Uterus (tissue), 4 donors: Measurements from ENCODE around the gene SETD6. TPM values are rescaled to one million over a fixed set of nuclear protein-coding genes. Genes with fewer than 3 reads are reported as not detected.
A peak's percentile ranks its signal among the peaks of the same experiment; 100 is the strongest.

Source experiments
- DNase-seq, 2 donors: peaks; one replicate each; pipeline ENCODE4 v3.0.0-alpha.2; 2019 to 2020
- H3K27ac ChIP-seq, 2 donors: fragments of 200-600 bp; sonication (generic); 1 replicate in 1 of 2; 2 replicates in 1 of 2; pipeline ENCODE4 v1.5.1; 2016 to 2018
- H3K27me3 ChIP-seq, 2 donors: fragments of 200-600 bp; sonication (generic); one replicate each; pipeline ENCODE4 v1.5.1; 2018 to 2019; ENCODE audit warnings: control low read depth in 1 of 2
- H3K36me3 ChIP-seq, 2 donors: fragments of 200-600 bp; sonication (generic); one replicate each; pipeline ENCODE4 v1.5.1; 2019; ENCODE audit warnings: control low read depth in 1 of 2
- H3K4me1 ChIP-seq, 2 donors: fragments of 200-600 bp; sonication (generic); one replicate each; pipeline ENCODE4 v1.5.1; 2018 to 2019; ENCODE audit warnings: control low read depth in 1 of 2
- H3K4me3 ChIP-seq, 2 donors: fragments of 200-600 bp; sonication (generic); 1 replicate in 1 of 2; 2 replicates in 1 of 2; pipeline ENCODE4 v1.5.1; 2018 to 2019; ENCODE audit warnings: mild to moderate bottlenecking in 1 of 2
- H3K9me3 ChIP-seq, 2 donors: fragments of 200-600 bp; sonication (generic); one replicate each; pipeline ENCODE4 v1.5.1; 2019; ENCODE audit warnings: control low read depth in 1 of 2
- POLR2A ChIP-seq, 2 donors: fragments of 450-650 bp; IDR thresholded peaks; one replicate each; pipeline ENCODE4 v1.6.1; 2016; ENCODE audit warnings: antibody characterized with exemption in 2 of 2, mild to moderate bottlenecking in 1 of 2, moderate library complexity in 1 of 2
- intact Hi-C: fragments of 100-400 bp; cut with DNase I; formaldehyde crosslinking; loops from one replicate; pipeline ENCODE4 v1.15.1; 2023; ENCODE audit warnings: low total_unique reads
- total RNA-seq, 4 donors: library from RNA; depleted of rRNA in 3 of 4; stranded (reverse); fragments of >200 nt in 3 of 4; gene quantifications; one replicate each; pipeline versions ENCODE4 v1.1.0 to v1.2.4, GENCODE V29; 2014 to 2023
- TF ChIP-seq, protein P1 (sequence below), 4 experiments: fragments of 200-600 bp in 2 of 4; fragments of 450-650 bp in 2 of 4; sonication (generic) in 2 of 4; IDR thresholded peaks; one replicate each; pipeline ENCODE4 v1.5.1; 2016 to 2019; ENCODE audit warnings: antibody characterized with exemption in 4 of 4, mild to moderate bottlenecking in 2 of 4, moderate library complexity in 1 of 4
- donor health status: DM: yes; HTN: yes; CAD: no.

The SETD6 gene
- total RNA-seq, 4 donors from 2014 or later = 22.4 to 157 (median 43.0) TPM

DNA sequence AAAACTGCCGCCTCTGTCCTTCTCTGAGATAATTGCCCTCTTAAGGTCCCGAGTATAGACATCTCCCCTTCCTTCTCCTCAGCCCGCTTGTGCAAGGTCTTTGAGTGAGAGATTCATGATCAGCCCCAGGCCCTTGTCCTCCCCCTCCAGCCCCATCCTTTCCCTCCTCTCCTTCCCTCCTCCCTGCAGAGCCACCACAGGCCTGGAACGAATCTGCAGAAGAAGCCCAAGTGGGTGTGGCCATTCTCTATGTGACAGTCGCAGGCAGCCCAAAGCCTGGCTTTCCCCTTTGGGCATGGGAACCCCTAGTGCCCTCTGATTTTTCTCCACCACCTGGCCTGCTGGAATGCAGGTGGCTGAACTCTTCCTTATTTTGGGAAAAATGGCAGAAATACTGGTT is 22.6 kb upstream of the SETD6 start:
- H3K4me1 ChIP-seq = no peaks in the 10 kb centered on the region
- intact Hi-C loops = no loop called here
- DNase-seq = no peak
- H3K27ac ChIP-seq = no peak overlapping the region
- H3K36me3 ChIP-seq = no peaks in the 10 kb centered on the region
- no peak overlapping the region for H3K4me3 ChIP-seq
- no peaks in the 10 kb centered on the region for H3K27me3 ChIP-seq
- H3K9me3 ChIP-seq = no peaks in the 10 kb centered on the region
- TF ChIP-seq POLR2A (IDR thresholded peaks at IDR 0.05) = no peak
- TF ChIP-seq, protein P1, sequence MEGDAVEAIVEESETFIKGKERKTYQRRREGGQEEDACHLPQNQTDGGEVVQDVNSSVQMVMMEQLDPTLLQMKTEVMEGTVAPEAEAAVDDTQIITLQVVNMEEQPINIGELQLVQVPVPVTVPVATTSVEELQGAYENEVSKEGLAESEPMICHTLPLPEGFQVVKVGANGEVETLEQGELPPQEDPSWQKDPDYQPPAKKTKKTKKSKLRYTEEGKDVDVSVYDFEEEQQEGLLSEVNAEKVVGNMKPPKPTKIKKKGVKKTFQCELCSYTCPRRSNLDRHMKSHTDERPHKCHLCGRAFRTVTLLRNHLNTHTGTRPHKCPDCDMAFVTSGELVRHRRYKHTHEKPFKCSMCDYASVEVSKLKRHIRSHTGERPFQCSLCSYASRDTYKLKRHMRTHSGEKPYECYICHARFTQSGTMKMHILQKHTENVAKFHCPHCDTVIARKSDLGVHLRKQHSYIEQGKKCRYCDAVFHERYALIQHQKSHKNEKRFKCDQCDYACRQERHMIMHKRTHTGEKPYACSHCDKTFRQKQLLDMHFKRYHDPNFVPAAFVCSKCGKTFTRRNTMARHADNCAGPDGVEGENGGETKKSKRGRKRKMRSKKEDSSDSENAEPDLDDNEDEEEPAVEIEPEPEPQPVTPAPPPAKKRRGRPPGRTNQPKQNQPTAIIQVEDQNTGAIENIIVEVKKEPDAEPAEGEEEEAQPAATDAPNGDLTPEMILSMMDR (IDR thresholded peaks at IDR 0.05) = no peak

DNA sequence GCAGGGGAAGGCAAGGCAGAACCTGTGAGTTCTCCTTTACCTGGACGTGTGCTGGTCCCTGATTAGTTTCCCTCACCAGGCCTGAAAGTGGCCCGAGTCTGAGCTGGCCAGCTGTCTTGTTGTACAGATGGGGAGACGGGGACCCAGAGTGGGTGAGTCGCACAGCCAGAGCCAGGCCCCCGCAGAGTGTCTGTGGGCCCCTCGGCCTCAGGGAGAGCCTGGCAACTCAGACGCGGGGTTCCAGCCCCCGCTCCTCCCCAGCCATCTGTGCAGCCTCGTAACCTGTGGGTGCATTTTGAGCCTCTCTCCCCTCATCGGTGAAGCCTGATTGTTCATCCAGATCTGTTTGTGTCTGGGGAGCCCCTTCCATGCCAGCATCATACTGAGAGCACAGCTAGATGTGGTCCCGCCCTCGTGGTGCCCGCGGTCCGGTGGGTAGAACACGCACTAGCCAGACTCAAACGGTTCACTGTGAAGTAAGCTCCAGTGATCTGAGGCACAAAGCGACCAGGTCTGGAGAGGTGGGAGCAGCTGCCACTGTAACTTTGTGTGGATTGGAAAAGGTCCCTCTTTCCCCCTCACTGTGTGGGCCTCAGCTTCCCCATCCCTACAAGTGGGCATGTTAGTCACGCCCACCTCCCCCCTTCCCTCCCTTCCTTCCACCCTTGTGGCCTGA is 21.4 kb upstream of the SETD6 start:
- no peak for DNase-seq
- TF ChIP-seq POLR2A (IDR thresholded peaks at IDR 0.05) = no peak
- TF ChIP-seq, protein P1 (IDR thresholded peaks at IDR 0.05) = no peak
- intact Hi-C loops = no loop called here
- no peaks in the 10 kb centered on the region for H3K9me3 ChIP-seq
- H3K27me3 ChIP-seq = no peaks in the 10 kb centered on the region
- no peak overlapping the region for H3K27ac ChIP-seq
- no peak overlapping the region for H3K4me3 ChIP-seq
- no peaks in the 10 kb centered on the region for H3K4me1 ChIP-seq
- H3K36me3 ChIP-seq = no peaks in the 10 kb centered on the region

DNA sequence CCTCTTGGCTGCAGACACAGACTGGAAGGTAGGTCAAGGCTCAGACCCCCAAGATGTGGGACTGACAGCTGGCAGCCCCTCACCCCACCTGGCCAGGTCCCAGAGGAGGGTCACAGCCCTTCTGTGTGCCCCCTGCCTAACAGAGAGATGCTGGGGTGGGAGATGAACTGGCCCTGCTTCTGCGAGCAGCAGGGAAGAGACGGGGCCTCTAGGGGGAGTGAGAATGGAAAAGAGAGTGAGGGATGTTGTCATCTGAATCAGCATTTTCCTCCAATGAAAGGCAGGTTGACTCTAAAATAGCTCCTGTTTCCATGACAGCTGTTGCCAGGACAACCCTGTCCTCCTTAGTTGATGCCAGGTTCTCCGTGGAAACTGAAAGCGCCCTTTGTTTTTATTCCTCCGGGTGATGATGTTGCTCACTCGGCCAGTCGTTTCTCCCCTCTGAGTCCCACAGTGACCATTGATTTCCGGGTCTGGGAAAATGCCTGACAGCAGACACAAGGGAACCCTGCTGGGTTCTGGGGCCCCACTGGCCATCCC is 20.3 kb upstream of the SETD6 start:
- TF ChIP-seq POLR2A (IDR thresholded peaks at IDR 0.05) = no peak
- TF ChIP-seq, protein P1 (IDR thresholded peaks at IDR 0.05) = peak in 3 of 4 experiments; percentile 18 to 38 (median 24)
- intact Hi-C loops = no loop called here
- H3K27me3 ChIP-seq = no peaks in the 10 kb centered on the region
- no peaks in the 10 kb centered on the region for H3K9me3 ChIP-seq
- peak overlapping the region in 1 of 2 donors; percentile 31 for H3K27ac ChIP-seq
- peak; percentile 74 to 86 for DNase-seq
- H3K4me1 ChIP-seq = no peaks in the 10 kb centered on the region
- H3K36me3 ChIP-seq = no peaks in the 10 kb centered on the region
- no peak overlapping the region for H3K4me3 ChIP-seq

DNA sequence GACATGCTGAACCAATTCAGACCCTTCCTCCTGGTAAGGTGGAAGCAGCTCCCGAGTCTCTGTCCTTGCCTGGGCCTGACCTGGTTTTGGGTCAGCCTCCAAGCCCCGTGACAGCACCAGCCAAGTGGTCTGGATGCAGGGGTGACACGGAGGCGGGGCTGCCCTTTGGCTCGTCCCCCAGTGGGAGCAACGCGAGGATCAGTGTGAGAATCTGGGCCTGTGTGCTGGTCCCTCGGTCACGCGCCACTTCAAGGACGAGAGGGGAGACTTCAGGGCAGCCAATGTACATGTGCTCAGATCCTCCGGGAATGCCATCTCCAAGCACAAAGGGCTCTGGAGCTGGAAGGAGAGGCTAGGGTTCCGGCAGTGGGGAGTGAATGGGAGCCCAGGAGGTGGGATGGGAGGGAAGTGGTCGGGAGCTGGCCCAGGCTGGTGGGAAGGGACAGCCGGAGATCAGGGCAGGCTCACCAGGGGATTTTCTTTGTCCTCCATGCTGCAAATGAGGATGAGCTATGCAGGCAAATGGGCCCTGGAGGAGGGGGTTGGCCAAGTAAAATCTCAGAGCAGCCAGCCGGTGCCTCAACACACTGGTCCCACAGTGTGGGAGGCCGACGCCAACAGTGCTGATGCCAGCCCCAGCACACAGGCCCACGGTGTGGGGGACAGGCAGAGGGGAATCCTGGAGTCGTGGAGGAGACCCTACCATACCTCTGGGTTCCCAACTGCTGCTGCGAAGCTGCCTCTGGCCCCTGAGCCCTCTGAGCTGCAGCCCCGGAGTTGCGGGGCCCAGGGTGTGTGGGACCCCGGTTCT is 19.6 kb upstream of the SETD6 start:
- TF ChIP-seq POLR2A (IDR thresholded peaks at IDR 0.05) = no peak
- TF ChIP-seq, protein P1 (IDR thresholded peaks at IDR 0.05) = no peak
- no peak overlapping the region for H3K4me3 ChIP-seq
- H3K36me3 ChIP-seq = no peaks in the 10 kb centered on the region
- no peak for DNase-seq
- H3K4me1 ChIP-seq = peaks cover 0 to 5% of the 10 kb centered on the region in 2 donors
- H3K9me3 ChIP-seq = no peaks in the 10 kb centered on the region
- H3K27ac ChIP-seq = peak overlapping the region in 1 of 2 donors; percentile 31
- intact Hi-C loops = no loop called here
- no peaks in the 10 kb centered on the region for H3K27me3 ChIP-seq

DNA sequence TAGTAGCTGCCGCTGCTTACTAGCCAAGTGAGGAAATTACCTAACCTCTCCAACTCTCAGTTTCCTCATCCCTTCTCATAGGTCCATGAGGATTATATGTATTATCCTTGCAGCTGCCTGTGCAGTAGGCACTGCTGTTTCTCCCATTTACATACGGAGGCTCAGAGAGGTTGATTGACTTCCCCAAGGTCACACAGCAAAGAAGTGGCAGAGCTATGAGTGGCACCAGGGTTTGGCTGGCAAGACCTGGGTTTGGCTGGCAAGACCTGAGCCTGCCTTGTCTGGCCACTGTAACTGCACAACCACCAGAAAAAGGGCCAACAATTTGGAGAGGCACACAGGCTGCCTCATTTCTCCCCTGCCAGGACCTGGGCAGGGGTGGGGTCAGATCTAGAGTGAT is 17.8 kb upstream of the SETD6 start:
- DNase-seq = no peak
- Histone ChIP-seq H3K27me3 (no peaks in the 10 kb centered on the region), H3K4me1 (peaks cover 0 to 12% of the 10 kb centered on the region in 2 donors), H3K27ac (no peak overlapping the region), H3K9me3 (no peaks in the 10 kb centered on the region), H3K36me3 (no peaks in the 10 kb centered on the region), H3K4me3 (no peak overlapping the region)
- TF ChIP-seq, protein P1 (IDR thresholded peaks at IDR 0.05) = no peak
- TF ChIP-seq POLR2A (IDR thresholded peaks at IDR 0.05) = no peak
- intact Hi-C loops = no loop called here
